GM21529 (cell line): ENCODE data around the gene PKP4.

ENCODE experiments used
- ATAC-seq: cut with Tn5 transposase; IDR thresholded peaks from one replicate; pipeline ENCODE4 v1.9.1; 2021; ENCODE audit not compliant: unreplicated experiment

PKP4 gene

GRCh38 chr2:158637357-158637756, 180.6 kb downstream of the PKP4 start:
- ATAC-seq: no peak

GRCh38 chr2:158644139-158644538, 187.4 kb downstream of the PKP4 start:
- no peak for ATAC-seq

GRCh38 chr2:158645299-158645698, 188.5 kb downstream of the PKP4 start:
- ATAC-seq: no peak

GRCh38 chr2:158647436-158648231, 190.9 kb downstream of the PKP4 start:
- ATAC-seq: no peak

GRCh38 chr2:158649846-158650245, 193.1 kb downstream of the PKP4 start:
- ATAC-seq: no peak

GRCh38 chr2:158650646-158651357, 194.1 kb downstream of the PKP4 start:
- ATAC-seq: no peak

- ATAC-seq: no peak
Measured at GRCh38 chr2:158651358-158652057, 194.8 kb downstream of the PKP4 start.

GRCh38 chr2:158655628-158656027, 198.9 kb downstream of the PKP4 start:
- ATAC-seq: no peak

GRCh38 chr2:158656492-158657229, 199.9 kb downstream of the PKP4 start:
- no peak for ATAC-seq

GRCh38 chr2:158658396-158658795, 201.6 kb downstream of the PKP4 start:
- ATAC-seq: no peak

- ATAC-seq: no peak
Measured at GRCh38 chr2:158659483-158659882, 202.7 kb downstream of the PKP4 start.

- no peak for ATAC-seq
Measured at GRCh38 chr2:158661231-158661630, 204.5 kb downstream of the PKP4 start.

- ATAC-seq: no peak
Measured at GRCh38 chr2:158662421-158662820, 205.7 kb downstream of the PKP4 start.

- ATAC-seq: no peak
Measured at GRCh38 chr2:158663796-158664195, 207.0 kb downstream of the PKP4 start.

GRCh38 chr2:158664987-158665386, 208.2 kb downstream of the PKP4 start:
- no peak for ATAC-seq

GRCh38 chr2:158665536-158666302, 209.0 kb downstream of the PKP4 start:
- ATAC-seq: no peak

GRCh38 chr2:158666969-158667368, 210.2 kb downstream of the PKP4 start:
- ATAC-seq: no peak

- no peak for ATAC-seq
Measured at GRCh38 chr2:158667586-158667985, 210.8 kb downstream of the PKP4 start.

- ATAC-seq: no peak
Measured at GRCh38 chr2:158668001-158668765, 211.4 kb downstream of the PKP4 start.

GRCh38 chr2:158670292-158670691, 213.5 kb downstream of the PKP4 start:
- ATAC-seq: no peak
